ENCODE measurements around the gene PRELP. TPM values are rescaled to one million over a fixed set of nuclear protein-coding genes. Genes with fewer than 3 reads are reported as not detected.
A peak's percentile ranks its signal among the peaks of the same experiment; 100 is the strongest.

The PRELP gene
- total and polyA plus RNA-seq, 10 of the 15 experiments (the other 5 are each of a cell fraction or from before 2014, with no cell fraction given): 0.03 to 0.05 TPM; not detected in 8

DNA sequence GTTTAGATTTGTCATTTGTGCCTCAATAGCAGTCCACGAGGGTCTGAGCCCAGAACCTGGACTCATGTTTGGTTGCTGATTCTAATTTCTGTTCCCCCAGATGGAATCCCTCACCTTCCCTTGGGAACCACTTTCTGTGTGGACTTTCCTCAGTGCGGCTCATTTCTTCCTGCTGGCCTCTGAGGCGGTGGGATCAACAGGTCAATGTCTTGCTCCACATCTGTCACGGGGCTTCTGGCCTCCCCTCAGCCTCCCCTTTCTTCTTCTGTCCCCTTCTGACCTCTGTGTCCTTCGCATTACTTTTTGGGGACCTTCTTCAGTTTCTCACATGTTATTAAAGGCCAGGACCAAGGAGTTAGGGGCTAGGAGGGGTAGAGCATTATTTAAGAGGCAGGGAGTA, 49.2 kb upstream of the PRELP start:
- Histone ChIP-seq H4K20me1 (ENCODE audit: control insufficient read depth, insufficient read depth) (no peaks in the 10 kb centered on the region), H3K4me2 (ENCODE audit: control insufficient read depth, insufficient read depth) (0 out of 2 replicates have a peak overlapping the region, but pooled peaks have one; percentile 19), H3K4me1 (ENCODE audit: control insufficient read depth, insufficient read depth, low read length) (peaks cover 13% of the 10 kb centered on the region), H2AFZ (ENCODE audit: control insufficient read depth, low read depth, low read length) (no peak overlapping the region), H3K27me3 (replicated peaks in 1 of 2; ENCODE audit: control insufficient read depth in 2 of 2, insufficient read depth in 2 of 2, low read length in 1 of 2) (no peaks in the 10 kb centered on the region), H3K9ac (ENCODE audit: control insufficient read depth, insufficient read depth, low read length) (no peak overlapping the region), H3K4me3 (no peak overlapping the region), H3K9me3 (replicated peaks; ENCODE audit: control insufficient read depth, insufficient read depth, low read length) (no peaks in the 10 kb centered on the region), H3K79me2 (ENCODE audit: control insufficient read depth, insufficient read depth, low read length) (no peaks in the 10 kb centered on the region), H3K27ac (ENCODE audit: control insufficient read depth, insufficient read depth) (no peak overlapping the region), H3K36me3 (ENCODE audit: control insufficient read depth in 2 of 2, insufficient read depth in 2 of 2, low read length in 1 of 2) (no peaks in the 10 kb centered on the region)
- intact Hi-C loops (cut with micrococcal nuclease; ENCODE audit: unreplicated experiment) (no loop called here), in situ Hi-C loops (cut with MboI) (no loop called here)
- BruUV-seq (replicated peaks): no TSS peak
- RAD21 ChIA-PET (ENCODE audit: unreplicated experiment): interaction anchor here (1.0 to 1.5 kb wide), 4 partner anchors 14 to 46 kb away, joined by 3 to 17 read pairs (median 4); no protein-coding TSS in a partner anchor
- FAIRE-seq (no peak), DNase-seq (ENCODE audit: low read depth, low spot score) (no peak), ATAC-seq (no peak)
- CTCF ChIA-PET: interaction anchor here (0.8 to 1.5 kb wide), 3 partner anchors 64 to 159 kb away, joined by 3 to 6 read pairs (median 5); no protein-coding TSS in a partner anchor
- no peak for TF ChIP-seq LARP7 (IDR thresholded peaks at IDR 0.05)
- no peak for TF ChIP-seq FOS (IDR thresholded peaks at IDR 0.05; ENCODE audit: borderline replicate concordance, extremely low read depth, insufficient read length)
- TF ChIP-seq MEF2B (IDR thresholded peaks at IDR 0.05; ENCODE audit: partially characterized antibody, poor library complexity, severe bottlenecking): no peak
- TF ChIP-seq HDAC2 (IDR thresholded peaks at IDR 0.05): no peak
- no peak for TF ChIP-seq BHLHE40 (IDR thresholded peaks at IDR 0.05; ENCODE audit: borderline replicate concordance in 1 of 2, low read depth in 2 of 2, low read length in 1 of 2)
- TF ChIP-seq ZBED1 (IDR thresholded peaks at IDR 0.05; ENCODE audit: borderline replicate concordance): no peak
- TF ChIP-seq YY1 (IDR thresholded peaks at IDR 0.05; ENCODE audit: low read depth, low read length): no peak
- TF ChIP-seq, protein P1, sequence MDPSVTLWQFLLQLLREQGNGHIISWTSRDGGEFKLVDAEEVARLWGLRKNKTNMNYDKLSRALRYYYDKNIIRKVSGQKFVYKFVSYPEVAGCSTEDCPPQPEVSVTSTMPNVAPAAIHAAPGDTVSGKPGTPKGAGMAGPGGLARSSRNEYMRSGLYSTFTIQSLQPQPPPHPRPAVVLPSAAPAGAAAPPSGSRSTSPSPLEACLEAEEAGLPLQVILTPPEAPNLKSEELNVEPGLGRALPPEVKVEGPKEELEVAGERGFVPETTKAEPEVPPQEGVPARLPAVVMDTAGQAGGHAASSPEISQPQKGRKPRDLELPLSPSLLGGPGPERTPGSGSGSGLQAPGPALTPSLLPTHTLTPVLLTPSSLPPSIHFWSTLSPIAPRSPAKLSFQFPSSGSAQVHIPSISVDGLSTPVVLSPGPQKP (IDR thresholded peaks at IDR 0.05; ENCODE audit: low read depth, low read length): no peak
- no peak for TF ChIP-seq EP300 (IDR thresholded peaks at IDR 0.05; ENCODE audit: borderline replicate concordance in 1 of 2, control insufficient read depth in 1 of 2, low read depth in 2 of 2, low read length in 2 of 2)
- no peak for TF ChIP-seq HDAC6 (IDR thresholded peaks at IDR 0.05; ENCODE audit: unreplicated experiment)
- TF ChIP-seq CHD2 (IDR thresholded peaks at IDR 0.05; ENCODE audit: borderline replicate concordance, low read depth, low read length): no peak
- TF ChIP-seq TARDBP (IDR thresholded peaks at IDR 0.05; ENCODE audit: borderline replicate concordance): no peak
- TF ChIP-seq GATAD2B (conservative IDR thresholded peaks at IDR 0.05; ENCODE audit: low read depth): no peak
- POLR2A ChIA-PET: interaction anchor here (3.2 kb wide), 1 partner anchor 45 kb away, joined by 26 read pairs; no protein-coding TSS in a partner anchor
- 61% methylated on average over 5 of the region's 5 CpGs for WGBS (ENCODE audit: insufficient coverage, insufficient replicate concordance, low lambda C conversion rate, missing lambda C conversion rate)
- SMC1A ChIA-PET (ENCODE audit: uncharacterized antibody, unreplicated experiment): interaction anchor here (1.1 to 2.4 kb wide), 3 partner anchors 8 to 45 kb away, joined by 3 to 33 read pairs (median 3); no protein-coding TSS in a partner anchor

All from GM12878 (cell line).